Muscle layer of duodenum (tissue), 2 donors: ENCODE results near the gene SMG6.

Experiments used
- H3K27ac ChIP-seq: one replicate; pipeline ENCODE4 v1.7.0; 2013; ENCODE audit warnings: mild to moderate bottlenecking, low read length
- H3K27me3 ChIP-seq: one replicate; pipeline ENCODE4 v1.7.0; 2013; ENCODE audit warnings: low read depth, mild to moderate bottlenecking, control low read depth, low read length
- H3K36me3 ChIP-seq, 2 donors: one replicate each; pipeline ENCODE4 v1.7.0; 2013; ENCODE audit warnings: low read length in 2 of 2, control low read depth in 1 of 2, mild to moderate bottlenecking in 1 of 2; ENCODE audit not compliant: insufficient read depth in 2 of 2, control insufficient read depth in 1 of 2
- H3K4me1 ChIP-seq, 2 donors: one replicate each; pipeline ENCODE4 v1.7.0; 2013; ENCODE audit warnings: low read length in 2 of 2, mild to moderate bottlenecking in 2 of 2, control low read depth in 1 of 2, moderate library complexity in 1 of 2; ENCODE audit not compliant: insufficient read depth in 2 of 2, control insufficient read depth in 1 of 2
- H3K4me3 ChIP-seq, 2 donors: one replicate each; pipeline ENCODE4 v1.7.0; 2013; ENCODE audit warnings: low read length in 2 of 2, low read depth in 1 of 2, mild to moderate bottlenecking in 1 of 2
- H3K9me3 ChIP-seq, 2 donors: one replicate each; pipeline ENCODE4 v1.7.0; 2013; ENCODE audit warnings: low read length in 2 of 2, control low read depth in 1 of 2, mild to moderate bottlenecking in 1 of 2; ENCODE audit not compliant: control insufficient read depth in 1 of 2
- donor health status: healthy.

The SMG6 gene

DNA sequence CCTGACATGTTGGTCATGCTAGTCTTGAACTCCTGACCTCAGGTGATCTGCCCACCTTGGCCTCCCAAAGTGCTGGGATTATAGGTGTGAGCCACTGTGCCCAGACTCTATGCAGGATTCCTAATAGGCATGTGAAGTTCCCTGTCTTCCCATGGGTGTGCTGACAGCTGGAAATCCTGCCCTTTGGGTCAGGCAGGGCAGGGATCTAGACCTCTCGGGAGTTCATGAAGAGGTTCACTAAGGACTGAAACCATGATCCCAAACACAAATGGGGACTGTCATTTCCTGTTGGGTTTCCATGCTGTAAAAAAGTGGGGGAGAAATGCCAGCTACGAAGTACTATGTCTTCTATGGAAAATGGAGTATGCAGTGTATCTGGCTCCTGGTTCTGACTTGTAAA, 196.5 kb downstream of the SMG6 start:
- Histone ChIP-seq H3K27ac (no peak overlapping the region), H3K27me3 (no peaks in the 10 kb centered on the region), H3K9me3 (no peaks in the 10 kb centered on the region), H3K36me3 (no peaks in the 10 kb centered on the region), H3K4me3 (no peak overlapping the region), H3K4me1 (peaks cover 0 to 3% of the 10 kb centered on the region in 2 donors)

GRCh38 chr17:2106308-2106955, 197.2 kb downstream of the SMG6 start:
- Histone ChIP-seq H3K36me3 (no peaks in the 10 kb centered on the region), H3K4me1 (peaks cover 0 to 3% of the 10 kb centered on the region in 2 donors), H3K27ac (no peak overlapping the region), H3K27me3 (no peaks in the 10 kb centered on the region), H3K9me3 (no peaks in the 10 kb centered on the region), H3K4me3 (no peak overlapping the region)

- no peak overlapping the region for H3K27ac ChIP-seq
- no peaks in the 10 kb centered on the region for H3K36me3 ChIP-seq
- no peaks in the 10 kb centered on the region for H3K9me3 ChIP-seq
- H3K27me3 ChIP-seq: no peaks in the 10 kb centered on the region
- H3K4me3 ChIP-seq: no peak overlapping the region
- H3K4me1 ChIP-seq: peaks cover 0 to 3% of the 10 kb centered on the region in 2 donors
Observed at GRCh38 chr17:2105663-2106062, 197.9 kb downstream of the SMG6 start.

DNA sequence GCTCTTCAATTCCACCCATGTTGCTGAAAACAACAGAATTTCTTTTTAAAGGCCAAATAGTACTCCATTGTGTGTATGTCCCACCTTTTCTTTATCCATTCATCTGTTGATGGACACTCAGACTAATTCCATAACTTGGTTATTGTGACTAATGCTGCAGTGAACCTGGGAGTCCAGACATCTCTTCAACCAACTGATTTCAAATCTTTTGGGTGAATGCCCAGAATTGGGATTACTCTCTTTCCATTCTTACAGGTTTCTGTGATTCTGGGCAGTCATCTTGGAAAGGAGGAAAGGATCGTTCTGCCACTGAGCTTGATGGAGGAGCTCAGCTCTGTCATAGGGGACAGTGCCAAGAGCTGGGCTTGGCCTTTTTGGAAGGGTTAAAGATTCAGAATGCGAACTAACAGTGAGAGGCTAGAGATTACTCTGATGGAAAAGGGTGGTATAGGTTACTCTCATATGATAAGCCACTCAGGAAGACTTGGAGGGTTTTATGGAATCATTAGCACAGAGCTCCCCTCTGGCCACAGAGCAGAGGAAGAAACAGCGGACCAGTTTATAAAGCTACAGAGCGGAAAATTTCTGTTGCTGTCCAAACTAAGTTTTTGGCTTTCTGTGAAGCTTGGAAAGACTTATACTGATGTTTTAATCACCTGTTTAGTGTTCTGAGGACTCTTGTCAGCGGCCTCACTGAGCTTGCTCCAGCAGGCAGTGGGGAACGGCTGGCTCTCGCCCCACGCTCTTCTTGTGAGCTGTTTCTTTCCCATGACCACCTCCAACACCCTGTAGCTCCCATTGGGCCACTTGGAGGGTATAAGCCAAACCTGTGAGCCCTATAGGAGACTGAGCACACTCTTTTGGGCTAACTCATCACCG, 200.4 kb downstream of the SMG6 start:
- no peak overlapping the region for H3K27ac ChIP-seq
- no peak overlapping the region for H3K4me3 ChIP-seq

DNA sequence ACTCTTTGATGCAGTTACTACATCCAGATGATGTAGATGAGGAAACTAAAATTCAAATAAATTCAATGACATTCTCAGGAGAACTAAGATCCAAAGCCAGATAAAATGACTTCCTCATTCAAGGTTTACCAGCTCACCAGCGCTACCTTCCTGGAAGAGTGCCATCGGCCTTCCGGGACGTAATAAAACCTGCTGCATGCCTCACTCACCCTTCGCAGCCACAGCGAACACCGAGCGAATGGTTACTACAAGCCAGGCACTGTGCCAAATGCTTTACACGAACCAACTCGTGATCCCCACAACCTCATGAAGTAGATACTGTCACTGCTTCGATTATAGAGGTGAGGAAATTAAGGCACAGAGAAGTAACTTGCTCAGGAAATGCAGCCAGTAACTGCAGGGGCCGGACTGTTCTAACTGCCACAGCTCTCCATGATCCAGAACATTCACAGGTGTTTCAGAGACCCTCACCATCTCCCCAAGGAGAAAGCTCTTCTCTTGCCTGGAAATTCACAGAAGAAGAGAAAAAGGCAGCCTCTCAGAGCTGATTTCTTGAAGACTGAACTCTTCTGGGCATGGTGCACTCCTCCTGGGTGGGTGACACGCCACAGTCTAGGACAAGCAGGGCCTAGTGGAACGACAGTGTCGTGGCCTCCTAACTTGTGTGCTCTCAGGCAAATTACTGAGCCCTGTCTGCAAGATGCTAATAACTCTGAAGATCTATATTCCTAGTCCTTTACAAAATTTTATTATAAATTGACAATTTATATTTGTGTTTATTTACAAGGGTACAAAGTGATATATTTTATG, 201.9 kb downstream of the SMG6 start:
- no peaks in the 10 kb centered on the region for H3K4me1 ChIP-seq
- no peaks in the 10 kb centered on the region for H3K27me3 ChIP-seq
- H3K27ac ChIP-seq: no peak overlapping the region

More for the DNA sequence above, 200.4 kb downstream of the SMG6 start:
- Histone ChIP-seq H3K9me3 (no peaks in the 10 kb centered on the region), H3K4me1 (peaks cover 0 to 3% of the 10 kb centered on the region in 2 donors), H3K27me3 (no peaks in the 10 kb centered on the region), H3K36me3 (no peaks in the 10 kb centered on the region)

GRCh38 chr17:2095536-2095910, 208.1 kb downstream of the SMG6 start:
- Histone ChIP-seq H3K4me3 (no peak overlapping the region), H3K4me1 (peaks cover 8 to 14% of the 10 kb centered on the region in 2 donors), H3K36me3 (no peaks in the 10 kb centered on the region), H3K27me3 (no peaks in the 10 kb centered on the region), H3K9me3 (no peaks in the 10 kb centered on the region), H3K27ac (no peak overlapping the region)

More for the DNA sequence above, 201.9 kb downstream of the SMG6 start:
- H3K4me3 ChIP-seq: no peak overlapping the region
- H3K9me3 ChIP-seq: no peaks in the 10 kb centered on the region
- no peaks in the 10 kb centered on the region for H3K36me3 ChIP-seq

DNA sequence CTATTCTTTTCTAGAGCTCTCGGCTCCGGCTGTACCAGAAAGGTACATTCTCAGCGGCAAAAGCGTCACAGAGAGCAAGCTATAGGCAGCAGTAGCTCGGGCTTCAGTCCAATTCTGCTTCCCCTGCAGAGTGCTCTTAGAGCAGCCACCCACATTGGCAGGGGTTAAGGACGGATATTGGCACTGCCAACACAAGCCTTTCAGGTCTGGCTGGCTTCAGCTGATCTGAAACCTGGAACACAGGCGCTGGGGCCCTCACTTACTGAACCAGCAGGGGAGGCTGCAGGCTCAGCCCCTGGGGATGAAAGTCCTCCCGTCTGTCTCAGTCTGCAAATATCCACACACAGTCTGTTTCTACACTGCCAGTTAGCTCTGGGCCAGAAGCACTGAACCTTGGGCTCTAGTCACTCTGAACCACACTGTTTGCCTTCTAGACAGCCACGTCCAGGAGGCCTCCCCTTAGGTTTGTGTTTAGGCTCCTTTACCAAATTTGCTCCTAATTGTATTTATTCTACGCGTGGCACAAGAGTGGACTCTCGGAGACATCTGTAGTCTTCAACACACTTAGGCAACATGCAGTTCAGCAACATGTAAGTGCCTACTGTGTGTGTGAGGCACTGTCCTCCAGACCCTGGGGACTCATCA, 208.6 kb downstream of the SMG6 start:
- Histone ChIP-seq H3K27ac (no peak overlapping the region), H3K4me3 (no peak overlapping the region), H3K4me1 (peaks cover 8 to 19% of the 10 kb centered on the region in 2 donors), H3K36me3 (no peaks in the 10 kb centered on the region), H3K27me3 (no peaks in the 10 kb centered on the region), H3K9me3 (no peaks in the 10 kb centered on the region)

- H3K4me3 ChIP-seq: no peak overlapping the region
- H3K9me3 ChIP-seq: no peaks in the 10 kb centered on the region
- no peak overlapping the region for H3K27ac ChIP-seq
- H3K4me1 ChIP-seq: peaks cover 15 to 30% of the 10 kb centered on the region in 2 donors
- H3K36me3 ChIP-seq: no peaks in the 10 kb centered on the region
- H3K27me3 ChIP-seq: no peaks in the 10 kb centered on the region
Observed at GRCh38 chr17:2093349-2093748, 210.2 kb downstream of the SMG6 start.

GRCh38 chr17:2092253-2092652, 211.3 kb downstream of the SMG6 start:
- Histone ChIP-seq H3K4me1 (peaks cover 20 to 41% of the 10 kb centered on the region in 2 donors), H3K27ac (no peak overlapping the region), H3K36me3 (no peaks in the 10 kb centered on the region), H3K27me3 (no peaks in the 10 kb centered on the region), H3K4me3 (no peak overlapping the region), H3K9me3 (no peaks in the 10 kb centered on the region)

DNA sequence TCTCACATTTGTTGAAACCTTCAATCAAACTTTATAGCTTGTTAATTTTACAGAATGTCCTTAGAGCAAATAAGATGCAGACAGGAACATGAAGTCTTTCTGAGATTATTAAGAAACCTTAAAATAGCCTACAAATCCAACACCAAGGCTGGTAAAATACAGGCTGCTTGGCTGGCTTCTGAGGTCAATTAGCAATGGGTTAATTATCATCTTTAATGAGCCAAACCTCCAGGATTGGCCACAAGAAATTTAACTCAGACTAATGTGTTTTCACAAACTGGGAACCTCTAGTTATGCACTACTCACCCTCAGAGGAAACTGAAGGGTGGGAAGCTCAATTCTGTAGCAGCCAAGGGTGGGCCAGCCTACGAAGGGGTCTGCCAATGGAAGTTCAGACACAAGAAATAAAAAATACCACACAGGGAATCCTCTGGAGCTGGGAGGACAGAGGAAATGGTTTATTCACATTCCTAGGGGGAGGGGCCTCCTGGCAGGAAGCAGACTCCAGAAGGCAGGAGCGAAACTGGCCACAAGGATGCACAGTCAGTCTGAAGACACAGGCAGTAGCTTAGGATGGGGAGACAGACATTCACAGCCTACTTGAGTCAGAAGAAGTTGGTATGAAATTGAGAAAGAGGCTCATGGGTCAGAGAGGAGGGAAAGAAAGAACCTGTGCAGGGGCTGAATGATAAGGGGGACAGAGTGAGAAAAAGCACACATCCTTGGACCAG, 212.6 kb downstream of the SMG6 start:
- peak overlapping the region in 1 of 2 donors; percentile 14 for H3K4me3 ChIP-seq
- no peaks in the 10 kb centered on the region for H3K27me3 ChIP-seq
- peak overlapping the region; percentile 89 for H3K27ac ChIP-seq
- peaks cover 29 to 54% of the 10 kb centered on the region in 2 donors for H3K4me1 ChIP-seq
- H3K36me3 ChIP-seq: no peaks in the 10 kb centered on the region
- no peaks in the 10 kb centered on the region for H3K9me3 ChIP-seq
